ENCODE results near the gene CST7. TPM values are rescaled to one million over a fixed set of nuclear protein-coding genes. Genes with fewer than 3 reads are reported as not detected.

Gene CST7
- total and polyA plus RNA-seq, 2 of the 13 experiments (the other 11 are each of a cell fraction or from before 2014, with no cell fraction given) = not detected

- H3K4me1 ChIP-seq (ENCODE audit: insufficient read depth, low read length) = no peaks in the 10 kb centered on the region
- intact Hi-C loops (cut with micrococcal nuclease; ENCODE audit: unreplicated experiment) = no loop called here
- ChIA-PET CTCF (ENCODE audit: low intra/inter-chr PET ratio, low total read pairs) (no interaction called here), POLR2A (no interaction called here)
- H3K79me2 ChIP-seq (ENCODE audit: insufficient read depth, low read length) = no peaks in the 10 kb centered on the region
- no TSS peak for BruUV-seq (replicated peaks)
- no peak for DNase-seq (ENCODE audit: low spot score)
- TF ChIP-seq ZFX (CRISPR knock-in tag; IDR thresholded peaks at IDR 0.05; ENCODE audit: low read depth) = no peak
- no peak for TF ChIP-seq RFXAP (CRISPR knock-in tag; IDR thresholded peaks at IDR 0.05; ENCODE audit: borderline replicate concordance)
- TF ChIP-seq SP140L (CRISPR knock-in tag; IDR thresholded peaks at IDR 0.05; ENCODE audit: borderline replicate concordance) = no peak
- TF ChIP-seq ZNF639 (CRISPR knock-in tag; conservative IDR thresholded peaks at IDR 0.05) = no peak
- TF ChIP-seq PAX8 (CRISPR knock-in tag; IDR thresholded peaks at IDR 0.05; ENCODE audit: borderline replicate concordance) = no peak
- TF ChIP-seq RFX3 (CRISPR knock-in tag; IDR thresholded peaks at IDR 0.05) = no peak
- TF ChIP-seq ZBTB26 (CRISPR knock-in tag; IDR thresholded peaks at IDR 0.05; ENCODE audit: borderline replicate concordance) = no peak
- no peak for TF ChIP-seq ZBTB7A (CRISPR knock-in tag; IDR thresholded peaks at IDR 0.05)
- no peak for TF ChIP-seq ZNF12 (CRISPR knock-in tag; IDR thresholded peaks at IDR 0.05)
- TF ChIP-seq JARID2 (CRISPR knock-in tag; IDR thresholded peaks at IDR 0.05; ENCODE audit: insufficient replicate concordance) = no peak
- no peak for TF ChIP-seq MAF1 (CRISPR knock-in tag; IDR thresholded peaks at IDR 0.05; ENCODE audit: borderline replicate concordance)
- no peak for TF ChIP-seq GPBP1L1 (CRISPR knock-in tag; IDR thresholded peaks at IDR 0.05)
- no peak for TF ChIP-seq ZNF337 (CRISPR knock-in tag; IDR thresholded peaks at IDR 0.05; ENCODE audit: borderline replicate concordance, low read depth)
- no peak for TF ChIP-seq ZNF580 (CRISPR knock-in tag; IDR thresholded peaks at IDR 0.05; ENCODE audit: borderline replicate concordance, low read depth)
- no peak overlapping the region for H3K4me2 ChIP-seq (ENCODE audit: low read depth, low read length)
- no peaks in the 10 kb centered on the region for H4K20me1 ChIP-seq (ENCODE audit: insufficient read depth, low read length)
- ATAC-seq = no peak
- H3K9ac ChIP-seq (ENCODE audit: insufficient read depth, low read depth, low read length) = no peak overlapping the region
- 44% methylated on average over 4 of the region's 4 CpGs for WGBS (ENCODE audit: low lambda C conversion rate)
- in situ Hi-C loops (cut with HindIII; ENCODE audit: extremely low pct_ligation_motif_present, low pct_unique_long_range_greater_than_20kb) = no loop called here
- FAIRE-seq = no peak
- H3K36me3 ChIP-seq (replicated peaks in 1 of 2; ENCODE audit: control insufficient read depth in 1 of 2, insufficient read depth in 2 of 2, low read length in 2 of 2) = no peaks in the 10 kb centered on the region
- no peak overlapping the region for H3K27ac ChIP-seq (ENCODE audit: extremely low read length, insufficient read depth, low read length)
- H3K9me3 ChIP-seq (ENCODE audit: low read length) = no peaks in the 10 kb centered on the region
- H3K4me3 ChIP-seq (replicated peaks in 1 of 3; ENCODE audit: insufficient read depth in 1 of 3, low read depth in 2 of 3, low read length in 3 of 3) = no peak overlapping the region
- H3K27me3 ChIP-seq (ENCODE audit: control insufficient read depth in 1 of 2, insufficient read depth in 2 of 2, low read length in 2 of 2) = no peaks in the 10 kb centered on the region
- H2AFZ ChIP-seq (ENCODE audit: low read length) = no peak overlapping the region
These were observed 5.9 kb upstream of the CST7 start for GRCh38 chr20:24943196-24943595.

Measured in HepG2 (cell line).